Measurements from ENCODE around the gene SPATA16.

GRCh38 chr3:172911142-172911541 is 229.9 kb downstream of the SPATA16 start:
- TF ChIP-seq EZH2 (IDR thresholded peaks at IDR 0.05; ENCODE audit: borderline replicate concordance, low read length) (no peak), CTCF (conservative IDR thresholded peaks at IDR 0.05 in 1 of 2, IDR thresholded peaks at IDR 0.05 in 1 of 2; ENCODE audit: extremely low read depth in 1 of 2, insufficient read depth in 1 of 2, low read depth in 1 of 2, low read length in 2 of 2) (no peak)

Data from mammary epithelial cell (primary cell).